ENCODE results near the gene PLXNA2. TPM values are rescaled to one million over a fixed set of nuclear protein-coding genes. Genes with fewer than 3 reads are reported as not detected.

Gene PLXNA2
- total RNA-seq, 2 donors from 2014 or later: 44.5 to 51.6 TPM

DNA sequence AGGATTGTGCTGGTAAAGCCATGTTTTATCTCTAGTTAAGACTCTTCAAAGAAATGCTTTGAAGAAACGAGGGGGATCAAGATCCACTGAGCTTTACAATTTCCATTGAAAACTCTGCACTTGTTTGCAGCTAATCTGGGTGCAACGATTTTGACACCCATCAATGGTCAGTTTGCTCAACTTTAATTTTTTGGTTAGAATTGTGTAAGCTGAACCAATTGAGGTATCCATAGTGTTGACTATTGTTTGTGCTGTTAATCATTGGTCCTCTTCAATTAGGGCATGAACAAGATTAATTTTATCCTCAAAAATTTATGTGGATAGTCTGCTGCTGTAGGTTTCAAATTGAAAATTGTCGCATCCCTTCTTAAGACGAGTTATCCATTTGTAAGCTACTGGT, 17.7 kb upstream of the PLXNA2 start:
- no peak overlapping the region for H3K4me3 ChIP-seq
- H3K27ac ChIP-seq: no peak overlapping the region
- peaks cover 17% of the 10 kb centered on the region for H3K4me1 ChIP-seq
- intact Hi-C loops (cut with DNase I): no loop called here
- H3K36me3 ChIP-seq (replicated peaks in 1 of 2; ENCODE audit: insufficient read depth in 1 of 2, low read depth in 2 of 2): no peaks in the 10 kb centered on the region
- H3K9me3 ChIP-seq: no peaks in the 10 kb centered on the region
- DNase-seq (no peak), ATAC-seq (no peak)
- peaks cover 0 to 4% of the 10 kb centered on the region in 2 donors for H3K27me3 ChIP-seq
- TF ChIP-seq POLR2A (IDR thresholded peaks at IDR 0.05): no peak
- TF ChIP-seq CTCF (IDR thresholded peaks at IDR 0.05): no peak
- WGBS, 2 donors: 69 to 71% methylated on average over 4 of the region's 4 CpGs

DNA sequence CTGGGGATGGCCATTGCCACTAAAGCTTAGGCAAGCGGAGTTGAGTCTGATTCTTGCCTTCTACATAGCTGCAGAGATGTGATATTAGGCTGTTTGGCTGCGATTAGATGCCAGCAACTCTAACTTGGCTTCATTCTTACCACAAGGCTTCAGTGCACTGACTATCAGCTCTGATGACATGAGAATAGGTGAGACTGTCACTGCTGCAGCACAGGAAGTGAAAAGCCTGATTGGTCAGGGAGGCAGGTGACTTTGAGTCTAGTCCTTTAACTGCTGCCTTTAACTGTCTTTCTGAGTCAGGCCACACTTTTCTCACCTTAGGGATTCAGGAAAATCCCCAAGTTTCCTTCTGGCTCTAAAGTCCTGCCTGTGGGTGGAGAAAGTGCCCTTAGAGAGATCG, 14.1 kb upstream of the PLXNA2 start:
- intact Hi-C loops (cut with DNase I): no loop called here

GRCh38 chr1:208257351-208257750, 13.2 kb upstream of the PLXNA2 start:
- WGBS, 2 donors: 72 to 76% methylated on average over 6 of the region's 6 CpGs

More for the DNA sequence above, 14.1 kb upstream of the PLXNA2 start:
- no peaks in the 10 kb centered on the region for H3K9me3 ChIP-seq
- no peak for ATAC-seq
- H3K27ac ChIP-seq: no peak overlapping the region
- no peaks in the 10 kb centered on the region for H3K27me3 ChIP-seq
- no peak overlapping the region for H3K4me3 ChIP-seq
- 83 to 89% methylated on average over 3 of the region's 3 CpGs for WGBS, 2 donors
- TF ChIP-seq CTCF (IDR thresholded peaks at IDR 0.05): no peak
- TF ChIP-seq POLR2A (IDR thresholded peaks at IDR 0.05): no peak
- no peaks in the 10 kb centered on the region for H3K36me3 ChIP-seq (replicated peaks in 1 of 2; ENCODE audit: insufficient read depth in 1 of 2, low read depth in 2 of 2)
- DNase-seq: no peak
- no peaks in the 10 kb centered on the region for H3K4me1 ChIP-seq

DNA sequence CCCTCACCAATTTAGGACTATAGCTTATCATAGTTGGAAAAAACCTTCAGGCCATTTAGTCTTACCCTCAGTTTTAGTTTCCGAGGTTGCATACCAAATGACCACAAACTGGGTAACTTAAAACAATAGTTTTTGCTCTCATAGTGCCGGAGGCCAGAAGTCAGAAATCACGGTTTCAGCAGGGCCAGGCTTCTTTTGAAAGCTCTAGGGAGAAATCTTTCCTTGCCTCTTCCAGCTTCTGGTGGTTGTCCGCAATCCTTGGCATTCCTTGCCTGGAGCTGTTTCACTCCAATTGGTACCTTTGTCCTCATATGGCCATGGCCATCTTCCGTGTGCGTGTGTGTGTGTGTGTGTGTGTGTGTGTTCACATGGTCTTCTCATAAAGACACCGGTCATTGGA, 12.4 kb upstream of the PLXNA2 start:
- TF ChIP-seq CTCF (IDR thresholded peaks at IDR 0.05) (no peak), POLR2A (IDR thresholded peaks at IDR 0.05) (no peak)
- DNase-seq: no peak
- intact Hi-C loops (cut with DNase I): no loop called here
- no peaks in the 10 kb centered on the region for H3K9me3 ChIP-seq
- WGBS, 2 donors: 85 to 94% methylated on average over 7 of the region's 7 CpGs
- H3K27ac ChIP-seq: no peak overlapping the region
- no peak overlapping the region for H3K4me3 ChIP-seq
- H3K36me3 ChIP-seq (replicated peaks in 1 of 2; ENCODE audit: insufficient read depth in 1 of 2, low read depth in 2 of 2): no peaks in the 10 kb centered on the region
- no peaks in the 10 kb centered on the region for H3K27me3 ChIP-seq
- peaks cover 8% of the 10 kb centered on the region for H3K4me1 ChIP-seq
- no peak for ATAC-seq

More at GRCh38 chr1:208257351-208257750, 13.2 kb upstream of the PLXNA2 start:
- Histone ChIP-seq H3K36me3 (replicated peaks in 1 of 2; ENCODE audit: insufficient read depth in 1 of 2, low read depth in 2 of 2) (no peaks in the 10 kb centered on the region), H3K4me3 (no peak overlapping the region), H3K9me3 (no peaks in the 10 kb centered on the region), H3K4me1 (peaks cover 4% of the 10 kb centered on the region), H3K27ac (no peak overlapping the region), H3K27me3 (no peaks in the 10 kb centered on the region)
- TF ChIP-seq CTCF (IDR thresholded peaks at IDR 0.05) (no peak), POLR2A (IDR thresholded peaks at IDR 0.05) (no peak)
- intact Hi-C loops (cut with DNase I): no loop called here
- no peak for ATAC-seq
- no peak for DNase-seq

DNA sequence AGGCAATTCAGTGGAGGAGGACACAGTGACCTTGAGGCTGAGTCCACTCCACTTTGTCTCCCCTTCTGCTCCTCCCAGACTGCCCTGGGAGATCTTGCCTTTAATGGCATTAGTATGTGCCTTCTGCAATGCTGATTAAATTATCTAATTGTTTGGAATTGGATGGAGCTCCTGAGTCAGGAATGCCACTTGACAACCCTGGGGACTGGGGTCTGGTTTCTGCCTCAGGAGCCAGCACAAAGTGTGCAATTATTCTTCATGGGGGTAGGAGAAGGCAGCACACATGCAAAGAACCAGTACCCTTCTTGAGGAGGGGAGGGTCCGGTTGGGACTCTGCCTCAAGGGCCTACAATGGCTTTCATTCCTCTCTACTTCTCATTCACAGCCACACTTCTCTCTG, 11.9 kb upstream of the PLXNA2 start:
- TF ChIP-seq POLR2A (IDR thresholded peaks at IDR 0.05): no peak
- no peak for TF ChIP-seq CTCF (IDR thresholded peaks at IDR 0.05)
- intact Hi-C loops (cut with DNase I): no loop called here
- Histone ChIP-seq H3K36me3 (replicated peaks in 1 of 2; ENCODE audit: insufficient read depth in 1 of 2, low read depth in 2 of 2) (no peaks in the 10 kb centered on the region), H3K4me3 (no peak overlapping the region), H3K9me3 (no peaks in the 10 kb centered on the region), H3K27ac (no peak overlapping the region), H3K27me3 (no peaks in the 10 kb centered on the region), H3K4me1 (peaks cover 8% of the 10 kb centered on the region)
- DNase-seq (no peak), ATAC-seq (no peak)
- 70 to 94% methylated on average over 1 of the region's 1 CpG for WGBS, 2 donors

All from body of pancreas (tissue), 4 donors.